OCI-LY7 (cell line): Measurements from ENCODE around the gene RCAN3. TPM values are rescaled to one million over a fixed set of nuclear protein-coding genes. Genes with fewer than 3 reads are reported as not detected.
A peak's percentile ranks its signal among the peaks of the same experiment; 100 is the strongest.
"Not testable (repeated sequence)": the region's sequence is repeated elsewhere in the genome, so short reads cannot be mapped to it uniquely, and the experiment has no call there.

Experiments
- BruUV-seq: library from RNA; stranded (reverse); fragments of 400-500 nt; replicated peaks from 2 replicates; lab custom pipeline; 2021; lab: Mats Ljungman, UMichigan
- CTCF ChIA-PET: fragments of 300-600 bp; sonication (Branson Sonifier 250); formaldehyde crosslinking; loops from one replicate; lab custom pipeline; 2022; ENCODE audit warnings: antibody characterized with exemption; ENCODE audit not compliant: unreplicated experiment; lab: Charles Lee
- POLR2A ChIA-PET: fragments of 300-600 bp; sonication (Branson Sonifier 250); formaldehyde crosslinking; loops from one replicate; lab custom pipeline; 2022; ENCODE audit warnings: antibody characterized with exemption; lab: Charles Lee
- DNase-seq: peaks from one replicate; pipeline ENCODE4 v3.0.0-alpha.2; 2015; ENCODE audit warnings: low spot score
- H2AFZ ChIP-seq: fragments of 200-600 bp; sonication (generic), shearing (Covaris generic); 2 replicates; pipeline ENCODE4 v1.6.1; 2014; ENCODE audit warnings: mild to moderate bottlenecking, antibody characterized with exemption, low read length, moderate library complexity
- H3K27ac ChIP-seq: fragments of 200-600 bp; sonication (generic); 2 replicates; pipeline ENCODE4 v1.5.1; 2014; ENCODE audit warnings: mixed run types, low read depth, mild to moderate bottlenecking, moderate library complexity, low read length, inconsistent platforms; ENCODE audit not compliant: poor library complexity, severe bottlenecking
- H3K36me3 ChIP-seq: fragments of 200-600 bp; sonication (generic); 2 replicates; pipeline ENCODE4 v1.6.1; 2014; ENCODE audit warnings: mild to moderate bottlenecking, antibody characterized with exemption, low read length, moderate library complexity, mixed read lengths; ENCODE audit not compliant: insufficient read depth
- H3K4me1 ChIP-seq: fragments of 200-600 bp; sonication (generic); 2 replicates; pipeline ENCODE4 v1.5.1; 2014; ENCODE audit warnings: mild to moderate bottlenecking, low read length; ENCODE audit not compliant: insufficient read depth, poor library complexity, severe bottlenecking
- H3K4me2 ChIP-seq: fragments of 200-600 bp; sonication (generic); 2 replicates; pipeline ENCODE4 v1.6.1; 2014; ENCODE audit warnings: mild to moderate bottlenecking, low read length
- H3K4me3 ChIP-seq: fragments of 200-600 bp; sonication (generic); 2 replicates; pipeline ENCODE4 v1.5.1; 2014; ENCODE audit warnings: mild to moderate bottlenecking, low read depth, low read length; ENCODE audit not compliant: poor library complexity, severe bottlenecking
- H3K79me2 ChIP-seq: fragments of 200-600 bp; sonication (generic); 2 replicates; pipeline ENCODE4 v1.6.1; 2016; ENCODE audit warnings: low read depth, mild to moderate bottlenecking, low read length, moderate library complexity, mixed read lengths; ENCODE audit not compliant: insufficient read depth
- H3K9me2 ChIP-seq: fragments of 200-600 bp; sonication (generic); 2 replicates; pipeline ENCODE4 v1.6.1; 2016; ENCODE audit warnings: mild to moderate bottlenecking, low read length, mixed read lengths; ENCODE audit not compliant: insufficient read depth
- H3K9me3 ChIP-seq: fragments of 200-600 bp; sonication (generic); 2 replicates; pipeline ENCODE4 v1.6.1; 2014; ENCODE audit warnings: mild to moderate bottlenecking, mixed run types, low read length, mixed read lengths
- H4K20me1 ChIP-seq: fragments of 200-600 bp; sonication (generic); 2 replicates; pipeline ENCODE4 v1.6.1; 2014; ENCODE audit warnings: mild to moderate bottlenecking, antibody characterized with exemption, low read length, moderate library complexity, mixed read lengths; ENCODE audit not compliant: insufficient read depth
- EZH2phosphoT487 ChIP-seq: fragments of 200-600 bp; sonication (generic); IDR thresholded peaks from 2 replicates; pipeline ENCODE4 v1.6.1; 2018; ENCODE audit warnings: low read depth, borderline replicate concordance, mild to moderate bottlenecking, mixed run types, antibody characterized with exemption, low read length, moderate library complexity, mixed read lengths
- intact Hi-C: fragments of 100-400 bp; cut with micrococcal nuclease; formaldehyde crosslinking; loops from one replicate; pipeline ENCODE4 v1.10.0; 2022; ENCODE audit not compliant: unreplicated experiment
- total RNA-seq, 2 experiments: library from RNA; depleted of rRNA in 1 of 2; stranded (reverse); fragments of >200 nt in 1 of 2; shearing (Covaris generic) in 1 of 2; gene quantifications; 2 replicates each; pipeline ENCODE4 v1.2.3, GENCODE V29; 2014 to 2022
- TF ChIP-seq, protein P1 (sequence below): fragments of 200-600 bp; sonication (generic); conservative IDR thresholded peaks from 2 replicates; pipeline ENCODE4 v1.5.1; 2014; ENCODE audit warnings: mild to moderate bottlenecking, antibody characterized with exemption, low read length, moderate library complexity, mixed read lengths

Gene RCAN3
- total RNA-seq, 2 experiments from 2014 or later, result 13.0 to 47.8 TPM

DNA sequence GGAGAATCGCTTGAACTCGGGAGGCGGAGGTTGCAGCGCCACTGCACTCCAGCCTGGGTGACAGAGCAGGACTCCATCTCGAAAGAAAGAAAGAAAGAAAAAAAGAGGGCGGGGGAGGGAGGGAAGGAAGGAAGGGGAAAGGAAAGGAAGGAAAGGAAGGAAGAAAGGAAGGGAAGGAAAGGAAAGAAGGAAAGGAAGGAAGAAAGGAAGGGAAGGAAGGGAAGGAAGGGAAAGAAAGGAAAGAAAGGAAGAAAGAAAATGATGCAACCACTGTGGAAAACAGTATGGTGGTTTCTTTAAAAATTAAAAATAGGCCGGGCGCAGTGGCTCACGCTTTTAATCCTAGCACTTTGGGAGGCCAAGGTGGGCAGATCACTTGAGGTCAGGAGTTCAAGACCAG, 15.2 kb upstream of the RCAN3 start:
- H4K20me1 ChIP-seq, result no peaks in the 10 kb centered on the region
- no peak overlapping the region for H3K27ac ChIP-seq
- intact Hi-C loops, result no loop called here
- no peaks in the 10 kb centered on the region for H3K36me3 ChIP-seq
- no peak for TF ChIP-seq EZH2phosphoT487
- TF ChIP-seq, protein P1, sequence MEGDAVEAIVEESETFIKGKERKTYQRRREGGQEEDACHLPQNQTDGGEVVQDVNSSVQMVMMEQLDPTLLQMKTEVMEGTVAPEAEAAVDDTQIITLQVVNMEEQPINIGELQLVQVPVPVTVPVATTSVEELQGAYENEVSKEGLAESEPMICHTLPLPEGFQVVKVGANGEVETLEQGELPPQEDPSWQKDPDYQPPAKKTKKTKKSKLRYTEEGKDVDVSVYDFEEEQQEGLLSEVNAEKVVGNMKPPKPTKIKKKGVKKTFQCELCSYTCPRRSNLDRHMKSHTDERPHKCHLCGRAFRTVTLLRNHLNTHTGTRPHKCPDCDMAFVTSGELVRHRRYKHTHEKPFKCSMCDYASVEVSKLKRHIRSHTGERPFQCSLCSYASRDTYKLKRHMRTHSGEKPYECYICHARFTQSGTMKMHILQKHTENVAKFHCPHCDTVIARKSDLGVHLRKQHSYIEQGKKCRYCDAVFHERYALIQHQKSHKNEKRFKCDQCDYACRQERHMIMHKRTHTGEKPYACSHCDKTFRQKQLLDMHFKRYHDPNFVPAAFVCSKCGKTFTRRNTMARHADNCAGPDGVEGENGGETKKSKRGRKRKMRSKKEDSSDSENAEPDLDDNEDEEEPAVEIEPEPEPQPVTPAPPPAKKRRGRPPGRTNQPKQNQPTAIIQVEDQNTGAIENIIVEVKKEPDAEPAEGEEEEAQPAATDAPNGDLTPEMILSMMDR, result no peak
- no peaks in the 10 kb centered on the region for H3K9me2 ChIP-seq
- DNase-seq, result no peak
- H2AFZ ChIP-seq, result no peak overlapping the region
- no peaks in the 10 kb centered on the region for H3K79me2 ChIP-seq
- peaks cover 11% of the 10 kb centered on the region; the same call in 1 of the 2 replicates for H3K9me3 ChIP-seq
- H3K4me1 ChIP-seq, result peaks cover 15% of the 10 kb centered on the region
- ChIA-PET POLR2A (interaction anchor here (1.1 to 1.2 kb wide), 3 partner anchors 10 to 27 kb away, joined by 3 to 7 read pairs (median 4); no protein-coding TSS in a partner anchor), CTCF (no interaction called here)
- H3K4me3 ChIP-seq, result no peak overlapping the region
- BruUV-seq, result no TSS peak
- 0 out of 2 replicates have a peak overlapping the region, but pooled peaks have one; percentile 59 for H3K4me2 ChIP-seq

DNA sequence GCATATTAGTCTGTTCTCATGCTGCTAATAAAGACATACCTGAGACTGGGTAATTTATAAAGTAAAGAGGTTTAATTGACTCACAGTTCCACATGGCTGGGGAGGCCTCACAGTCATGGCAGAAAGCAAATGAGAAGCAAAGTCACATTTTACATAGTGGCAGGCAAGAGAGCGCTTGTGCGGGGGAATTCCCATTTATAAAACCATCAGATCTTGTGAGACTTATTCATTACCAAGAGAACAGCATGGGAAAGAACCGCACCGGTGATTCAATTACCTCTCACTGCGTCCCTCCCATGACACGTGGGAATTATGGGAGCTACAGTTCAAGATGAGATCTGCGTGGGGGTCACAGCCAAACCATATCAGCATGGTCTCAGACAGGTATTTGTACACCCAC, 14.5 kb upstream of the RCAN3 start:
- intact Hi-C loops, POLR2A ChIA-PET, DNase-seq: not testable (repeated sequence)

DNA sequence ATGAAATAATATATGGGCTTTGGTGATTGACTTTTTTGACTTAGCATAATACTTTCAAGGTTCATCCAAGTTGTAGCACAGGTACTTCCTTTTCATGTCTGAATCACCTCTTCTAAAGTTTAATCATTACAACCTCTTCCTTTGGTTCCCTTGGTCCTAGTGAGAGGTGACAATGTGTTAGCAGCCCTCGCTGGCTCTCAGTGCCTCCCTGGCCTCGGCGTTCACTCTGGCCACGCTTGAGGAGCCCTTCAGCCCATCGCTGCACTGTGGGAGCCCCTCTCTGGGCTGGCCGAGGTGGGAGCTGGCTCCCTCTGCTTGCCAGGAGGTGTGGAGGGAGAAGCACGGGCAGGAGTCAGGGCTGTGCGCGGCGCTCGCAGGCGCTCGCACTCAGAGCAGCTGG, 13.0 kb upstream of the RCAN3 start:
- Histone ChIP-seq H3K4me3 (no peak overlapping the region), H3K79me2 (no peaks in the 10 kb centered on the region), H3K27ac (no peak overlapping the region), H3K4me1 (peaks cover 15% of the 10 kb centered on the region), H3K4me2 (no peak overlapping the region), H4K20me1 (no peaks in the 10 kb centered on the region), H3K36me3 (no peaks in the 10 kb centered on the region), H3K9me3 (peaks cover 11% of the 10 kb centered on the region; the same call in 1 of the 2 replicates), H3K9me2 (no peaks in the 10 kb centered on the region), H2AFZ (no peak overlapping the region)
- DNase-seq, result no peak
- intact Hi-C loops, result no loop called here
- CTCF ChIA-PET, result no interaction called here
- TF ChIP-seq EZH2phosphoT487, result no peak
- TF ChIP-seq, protein P1, result no peak
- POLR2A ChIA-PET, result no interaction called here
- no TSS peak for BruUV-seq

More for the DNA sequence above, 14.5 kb upstream of the RCAN3 start:
- H3K4me2 ChIP-seq, H3K36me3 ChIP-seq, H3K9me2 ChIP-seq, BruUV-seq, H3K27ac ChIP-seq, H3K4me3 ChIP-seq, H4K20me1 ChIP-seq, H3K79me2 ChIP-seq, CTCF ChIA-PET, H2AFZ ChIP-seq: not testable (repeated sequence)
- H3K9me3 ChIP-seq, result peaks cover 11% of the 10 kb centered on the region; the same call in 1 of the 2 replicates
- peaks cover 15% of the 10 kb centered on the region for H3K4me1 ChIP-seq
